Smooth muscle cell of the umbilical artery (primary cell): ENCODE results near the gene IFIT2. TPM values are rescaled to one million over a fixed set of nuclear protein-coding genes. Genes with fewer than 3 reads are reported as not detected.

Source experiments
- total RNA-seq: library from RNA; depleted of rRNA; stranded (reverse); fragments of >200 nt; gene quantifications from 2 replicates; pipeline ENCODE4 v1.2.3, GENCODE V29; 2014

IFIT2 gene
- total RNA-seq: 1.9 and 2.4 TPM in 2 replicates

GRCh38 chr10:89301721-89302445 lies at the start of gene IFIT2:
IFIT2 (plus strand) TSS chr10:89302046; CDS start chr10:89302124, 78 bp downstream.

GRCh38 chr10:89327803-89328441 lies 26.1 kb downstream of the IFIT2 start, which contains the start of gene IFIT3:
IFIT3 (plus strand) TSS chr10:89327997; CDS start chr10:89328074, 77 bp downstream.

Other genes starting within 250 kb of the IFIT2 start
- gene CH25H, start 94.7 kb upstream of the IFIT2 start, total RNA-seq: not detected in 2 replicates
- gene LIPA, start 50.3 kb upstream of the IFIT2 start, total RNA-seq: 64.1 and 98.9 TPM in 2 replicates
- gene IFIT3, start 26.0 kb downstream of the IFIT2 start, total RNA-seq: 5.9 and 7.2 TPM in 2 replicates
- not detected in 2 replicates for gene IFIT1B, start 76.0 kb downstream of the IFIT2 start, total RNA-seq
- gene IFIT1, start 90.6 kb downstream of the IFIT2 start, total RNA-seq: 2.8 and 4.8 TPM in 2 replicates
- 18.4 and 19.7 TPM in 2 replicates for gene IFIT5, start 112.5 kb downstream of the IFIT2 start, total RNA-seq
- 0.14 TPM in 1 of 2 replicates, not detected in the other for gene SLC16A12, start 233.5 kb downstream of the IFIT2 start, total RNA-seq